ENCODE measurements around the gene TMEM87B. TPM values are rescaled to one million over a fixed set of nuclear protein-coding genes. Genes with fewer than 3 reads are reported as not detected.
"Not testable (repeated sequence)": the region's sequence is repeated elsewhere in the genome, so short reads cannot be mapped to it uniquely, and the experiment has no call there.

The TMEM87B gene
- total and polyA plus RNA-seq, 8 donors: 24.6 to 36.8 (median 28.4) TPM

- H3K27ac ChIP-seq: no peak overlapping the region
- ATAC-seq (no peak), DNase-seq (no peak)
- no peaks in the 10 kb centered on the region for H3K27me3 ChIP-seq
- H3K9me3 ChIP-seq: peaks cover 0 to 17% of the 10 kb centered on the region in 2 donors
- intact Hi-C loops (cut with DNase I): no loop called here
- H3K36me3 ChIP-seq: peaks cover 6 to 87% of the 10 kb centered on the region in 2 donors
- H3K4me3 ChIP-seq: no peak overlapping the region
- no peak for TF ChIP-seq CTCF (IDR thresholded peaks at IDR 0.05)
- H3K4me1 ChIP-seq: no peaks in the 10 kb centered on the region
Observed at GRCh38 chr2:112109278-112109677, 54.2 kb downstream of the TMEM87B start.

- no peaks in the 10 kb centered on the region for H3K4me1 ChIP-seq
- no peaks in the 10 kb centered on the region for H3K27me3 ChIP-seq
- H3K4me3 ChIP-seq: no peak overlapping the region
- no peak for DNase-seq
- no peak for ATAC-seq
- peaks cover 6 to 79% of the 10 kb centered on the region in 2 donors for H3K36me3 ChIP-seq
- no peak for TF ChIP-seq CTCF (IDR thresholded peaks at IDR 0.05)
- intact Hi-C loops (cut with DNase I): no loop called here
- peaks cover 0 to 17% of the 10 kb centered on the region in 2 donors for H3K9me3 ChIP-seq
- no peak overlapping the region for H3K27ac ChIP-seq
Observed at GRCh38 chr2:112110966-112111365, 55.9 kb downstream of the TMEM87B start.

GRCh38 chr2:112113354-112113753 lies 58.3 kb downstream of the TMEM87B start:
- H3K4me3 ChIP-seq; H3K27me3 ChIP-seq; H3K4me1 ChIP-seq; ATAC-seq; DNase-seq; intact Hi-C loops (cut with DNase I); H3K27ac ChIP-seq: not testable (repeated sequence)
- H3K9me3 ChIP-seq: peaks cover 0 to 16% of the 10 kb centered on the region in 2 donors
- H3K36me3 ChIP-seq: peaks cover 2 to 79% of the 10 kb centered on the region in 2 donors

GRCh38 chr2:112118148-112118547 lies 63.1 kb downstream of the TMEM87B start:
- Histone ChIP-seq H3K4me3 (no peak overlapping the region), H3K4me1 (no peaks in the 10 kb centered on the region), H3K27ac (no peak overlapping the region), H3K27me3 (no peaks in the 10 kb centered on the region), H3K36me3 (peaks cover 0 to 44% of the 10 kb centered on the region in 2 donors), H3K9me3 (no peaks in the 10 kb centered on the region)
- intact Hi-C loops (cut with DNase I): no loop called here
- no peak for DNase-seq
- no peak for TF ChIP-seq CTCF (IDR thresholded peaks at IDR 0.05)
- ATAC-seq: no peak

- Histone ChIP-seq H3K27me3 (no peaks in the 10 kb centered on the region), H3K9me3 (no peaks in the 10 kb centered on the region), H3K4me1 (no peaks in the 10 kb centered on the region), H3K27ac (no peak overlapping the region), H3K36me3 (peaks cover 0 to 27% of the 10 kb centered on the region in 2 donors), H3K4me3 (no peak overlapping the region)
- TF ChIP-seq CTCF (IDR thresholded peaks at IDR 0.05): peak; percentile 37 to 63
- intact Hi-C loops (cut with DNase I): no loop called here
- peak in 2 of 4 donors; percentile 34 to 49 for DNase-seq
- ATAC-seq: peak; percentile 46
Observed at GRCh38 chr2:112121682-112122254, 66.7 kb downstream of the TMEM87B start.

GRCh38 chr2:112129060-112129459 lies 74.0 kb downstream of the TMEM87B start:
- Histone ChIP-seq H3K4me3 (no peak overlapping the region), H3K27me3 (no peaks in the 10 kb centered on the region), H3K9me3 (no peaks in the 10 kb centered on the region), H3K4me1 (no peaks in the 10 kb centered on the region), H3K27ac (no peak overlapping the region), H3K36me3 (no peaks in the 10 kb centered on the region)
- TF ChIP-seq CTCF (IDR thresholded peaks at IDR 0.05): no peak
- ATAC-seq (no peak), DNase-seq (no peak)
- intact Hi-C loops (cut with DNase I): no loop called here

All from left lung (tissue), 10 donors.